Ectodermal cell (in vitro differentiated cells): Measurements from ENCODE around the gene WDR26.

Experiments used
- H3K27ac ChIP-seq: 2 replicates; pipeline ENCODE4 v1.7.0; 2013; ENCODE audit warnings: mild to moderate bottlenecking, low read depth, low read length; ENCODE audit not compliant: insufficient read depth, poor library complexity, severe bottlenecking
- H3K27me3 ChIP-seq: 2 replicates; pipeline ENCODE4 v1.7.0; 2013; ENCODE audit warnings: mild to moderate bottlenecking, low read length; ENCODE audit not compliant: insufficient read depth, control insufficient read depth, poor library complexity, severe bottlenecking
- H3K36me3 ChIP-seq: one replicate; pipeline ENCODE4 v1.7.0; 2013; ENCODE audit warnings: low read length; ENCODE audit not compliant: control insufficient read depth, insufficient read depth
- H3K4me1 ChIP-seq: one replicate; pipeline ENCODE4 v1.7.0; 2013; ENCODE audit warnings: low read length; ENCODE audit not compliant: control insufficient read depth, insufficient read depth
- H3K4me3 ChIP-seq: 2 replicates; pipeline ENCODE4 v1.7.0; 2013; ENCODE audit warnings: low read depth, low read length, control low read depth; ENCODE audit not compliant: insufficient read depth
- H3K9me3 ChIP-seq: 2 replicates; pipeline ENCODE4 v1.7.0; 2013; ENCODE audit warnings: mild to moderate bottlenecking, low read length, moderate library complexity; ENCODE audit not compliant: control insufficient read depth
- WGBS, 2 experiments: methylation state at CpG; one replicate each; pipeline ENCODE4 v1.1.7; 2013; ENCODE audit warnings: missing lambda C conversion rate in 2 of 2; 5-methylcytosine and 5-hydroxymethylcytosine counted together

Gene WDR26

DNA sequence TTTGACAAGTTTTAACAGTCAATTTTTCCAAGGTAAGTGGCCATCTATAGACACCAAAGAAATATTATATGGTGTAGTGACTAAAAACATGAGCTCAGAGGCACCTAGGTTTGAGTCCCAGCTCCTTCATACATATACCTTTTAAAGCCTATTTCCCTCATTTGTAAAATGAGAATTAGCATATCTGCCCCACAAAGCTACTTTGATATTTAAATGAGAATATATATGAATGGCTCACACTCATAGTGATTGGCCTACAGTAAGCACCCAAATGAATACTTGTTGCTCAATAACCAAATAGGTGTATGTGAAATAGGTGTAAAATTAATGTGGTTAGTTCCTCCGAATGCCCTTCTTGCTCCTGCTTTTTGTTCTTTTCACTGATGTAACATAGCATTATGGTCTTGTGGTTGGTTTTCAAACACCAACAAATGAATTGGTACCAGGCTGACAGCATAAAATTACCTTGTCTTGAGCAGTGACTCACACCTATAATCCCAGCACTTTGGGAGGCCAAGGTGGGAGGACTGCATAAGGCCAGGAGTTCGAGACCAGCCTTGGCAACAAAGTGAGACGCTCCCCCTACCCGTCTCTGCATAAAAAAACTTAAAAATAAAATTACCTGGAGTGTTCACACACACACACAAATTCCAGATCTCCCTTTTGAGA, 52.6 kb downstream of the WDR26 start:
- no peak overlapping the region for H3K27ac ChIP-seq
- 85 to 91% methylated on average over 4 of the region's 4 CpGs for WGBS, 2 experiments
- no peak overlapping the region for H3K4me3 ChIP-seq
- no peaks in the 10 kb centered on the region for H3K4me1 ChIP-seq
- no peaks in the 10 kb centered on the region for H3K27me3 ChIP-seq
- peaks cover 9% of the 10 kb centered on the region for H3K36me3 ChIP-seq
- H3K9me3 ChIP-seq = no peaks in the 10 kb centered on the region

GRCh38 chr1:224380003-224380402, 54.6 kb downstream of the WDR26 start:
- Histone ChIP-seq H3K4me1 (no peaks in the 10 kb centered on the region), H3K9me3 (no peaks in the 10 kb centered on the region), H3K27ac (no peak overlapping the region), H3K4me3 (no peak overlapping the region), H3K36me3 (peaks cover 19% of the 10 kb centered on the region), H3K27me3 (no peaks in the 10 kb centered on the region)
- 88 to 95% methylated on average over 3 to 4 of the region's 4 CpGs for WGBS, 2 experiments

DNA sequence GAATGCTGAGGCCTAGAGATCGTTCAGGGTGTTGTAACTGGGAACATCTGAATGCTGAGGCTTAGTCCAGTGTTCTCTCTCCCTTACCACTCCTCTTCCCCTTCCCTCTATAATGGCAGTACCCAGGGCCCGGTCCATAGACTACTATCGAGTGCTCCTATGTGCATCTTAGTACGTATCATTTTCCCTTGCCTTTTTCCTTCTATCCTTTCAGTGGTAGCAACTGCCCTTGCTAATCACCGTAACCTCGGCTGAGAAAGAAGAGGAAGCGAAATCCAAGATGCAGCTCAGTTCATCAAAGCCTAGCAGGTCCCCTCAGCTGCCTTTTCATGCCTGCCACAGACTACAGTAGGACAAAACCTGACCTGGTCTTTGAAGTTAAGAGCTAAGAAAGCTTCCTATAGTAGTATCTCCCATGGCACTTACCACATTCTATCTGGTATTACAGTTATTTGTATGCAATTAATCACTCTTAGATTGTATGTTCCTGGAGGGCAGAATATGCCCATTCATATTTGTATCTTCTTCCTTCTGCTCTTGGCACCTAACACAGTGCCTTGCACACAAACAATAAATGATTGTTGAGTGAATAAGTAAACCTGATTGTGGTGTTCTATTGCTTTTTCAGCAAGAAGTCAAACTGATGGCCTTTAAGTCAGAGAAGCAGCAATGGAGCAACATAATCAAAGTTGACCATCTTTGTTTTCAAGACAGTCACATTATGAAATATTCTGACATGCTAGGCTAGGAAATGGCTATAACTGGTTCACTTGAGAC, 55.6 kb downstream of the WDR26 start:
- H3K36me3 ChIP-seq = peaks cover 28% of the 10 kb centered on the region
- 92 to 93% methylated on average over 7 of the region's 7 CpGs for WGBS, 2 experiments
- H3K4me3 ChIP-seq = no peak overlapping the region
- H3K27ac ChIP-seq = no peak overlapping the region
- no peaks in the 10 kb centered on the region for H3K4me1 ChIP-seq
- H3K9me3 ChIP-seq = no peaks in the 10 kb centered on the region
- H3K27me3 ChIP-seq = no peaks in the 10 kb centered on the region

- Histone ChIP-seq H3K4me3 (no peak overlapping the region), H3K27me3 (no peaks in the 10 kb centered on the region), H3K36me3 (peaks cover 38% of the 10 kb centered on the region), H3K4me1 (no peaks in the 10 kb centered on the region), H3K27ac (no peak overlapping the region), H3K9me3 (no peaks in the 10 kb centered on the region)
- 85 to 92% methylated on average over 2 of the region's 2 CpGs for WGBS, 2 experiments
These were observed 57.0 kb downstream of the WDR26 start for GRCh38 chr1:224377676-224378006.

GRCh38 chr1:224375059-224375458, 59.5 kb downstream of the WDR26 start:
- H3K27ac ChIP-seq = no peak overlapping the region
- peaks cover 52% of the 10 kb centered on the region for H3K36me3 ChIP-seq
- 92 to 95% methylated on average over 3 of the region's 3 CpGs for WGBS, 2 experiments
- H3K27me3 ChIP-seq = no peaks in the 10 kb centered on the region
- no peak overlapping the region for H3K4me3 ChIP-seq
- no peaks in the 10 kb centered on the region for H3K9me3 ChIP-seq
- H3K4me1 ChIP-seq = no peaks in the 10 kb centered on the region

- Histone ChIP-seq H3K27ac (no peak overlapping the region), H3K4me3 (no peak overlapping the region), H3K4me1 (no peaks in the 10 kb centered on the region), H3K36me3 (peaks cover 59% of the 10 kb centered on the region), H3K9me3 (no peaks in the 10 kb centered on the region), H3K27me3 (no peaks in the 10 kb centered on the region)
- 96 to 97% methylated on average over 5 of the region's 5 CpGs for WGBS, 2 experiments
These were observed 61.5 kb downstream of the WDR26 start for GRCh38 chr1:224373008-224373590.

- no peaks in the 10 kb centered on the region for H3K4me1 ChIP-seq
- H3K27ac ChIP-seq = no peak overlapping the region
- no peaks in the 10 kb centered on the region for H3K27me3 ChIP-seq
- H3K36me3 ChIP-seq = peaks cover 42% of the 10 kb centered on the region
- 92 to 95% methylated on average over 5 of the region's 5 CpGs for WGBS, 2 experiments
- no peaks in the 10 kb centered on the region for H3K9me3 ChIP-seq
- no peak overlapping the region for H3K4me3 ChIP-seq
These were observed 66.2 kb downstream of the WDR26 start for GRCh38 chr1:224368409-224368808.

GRCh38 chr1:224359207-224359606, 75.4 kb downstream of the WDR26 start:
- Histone ChIP-seq H3K9me3 (no peaks in the 10 kb centered on the region), H3K36me3 (peaks cover 4% of the 10 kb centered on the region), H3K27me3 (no peaks in the 10 kb centered on the region), H3K4me1 (peaks cover 12% of the 10 kb centered on the region), H3K27ac (no peak overlapping the region), H3K4me3 (no peak overlapping the region)
- 87 to 94% methylated on average over 3 of the region's 3 CpGs for WGBS, 2 experiments

DNA sequence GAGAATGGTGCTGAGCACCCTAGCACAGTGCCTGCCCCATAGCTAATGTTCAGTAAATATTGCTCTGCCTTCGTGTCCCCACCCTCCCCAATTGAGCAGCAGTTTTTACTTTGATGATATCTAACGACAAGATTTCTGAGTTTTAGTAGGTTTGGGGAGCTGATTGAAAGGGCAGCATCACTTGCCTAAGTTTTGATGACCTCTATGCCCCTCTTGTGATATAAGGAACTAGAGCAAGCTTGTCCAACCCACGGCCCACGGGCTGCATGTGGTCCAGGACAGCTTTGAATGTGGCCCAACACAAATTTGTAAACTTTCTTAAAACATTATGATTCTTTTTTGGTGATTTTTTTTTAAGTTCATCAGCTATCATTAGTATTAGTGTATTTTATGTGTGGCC, 76.4 kb downstream of the WDR26 start:
- H3K4me3 ChIP-seq = peak overlapping the region; percentile 84
- WGBS, 2 experiments = 63 to 74% methylated on average over 4 of the region's 4 CpGs
- no peak overlapping the region for H3K27ac ChIP-seq
- H3K4me1 ChIP-seq = peaks cover 12% of the 10 kb centered on the region
- H3K9me3 ChIP-seq = no peaks in the 10 kb centered on the region
- H3K36me3 ChIP-seq = no peaks in the 10 kb centered on the region
- H3K27me3 ChIP-seq = no peaks in the 10 kb centered on the region

DNA sequence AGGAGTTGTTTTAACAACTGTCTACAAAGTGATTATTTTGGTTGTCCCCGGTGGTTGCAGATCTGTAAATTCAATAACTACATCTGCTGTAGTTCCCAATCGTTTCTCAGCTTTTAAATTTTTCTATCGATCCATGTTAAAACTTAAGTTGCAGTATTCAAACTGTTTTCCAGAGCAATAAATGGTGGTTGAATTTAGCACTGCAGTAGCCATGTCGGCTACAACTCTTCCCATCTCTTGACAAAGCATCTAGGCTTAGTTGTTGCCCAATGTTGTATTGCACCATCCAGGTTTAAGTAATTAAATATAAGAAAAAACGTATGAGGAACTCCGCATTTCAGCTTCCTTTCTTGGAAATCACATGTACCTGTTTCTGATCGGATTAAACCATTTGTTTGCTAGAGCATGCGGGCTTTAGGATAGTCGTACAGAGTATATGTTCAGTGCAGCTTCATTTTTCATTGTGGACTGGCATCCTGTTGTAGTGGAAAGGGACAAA, 76.9 kb downstream of the WDR26 start:
- Histone ChIP-seq H3K4me3 (peak overlapping the region; percentile 84), H3K36me3 (no peaks in the 10 kb centered on the region), H3K9me3 (no peaks in the 10 kb centered on the region), H3K4me1 (peaks cover 12% of the 10 kb centered on the region), H3K27me3 (no peaks in the 10 kb centered on the region), H3K27ac (no peak overlapping the region)
- whole genome bisulfite sequencing, 2 experiments = 29 to 36% methylated on average over 9 of the region's 9 CpGs
